ENCODE results near the gene CYP51A1.
A peak's percentile ranks its signal among the peaks of the same experiment; 100 is the strongest.
"Not testable (repeated sequence)": the region's sequence is repeated elsewhere in the genome, so short reads cannot be mapped to it uniquely, and the experiment has no call there.

Gene CYP51A1

GRCh38 chr7:92137557-92137956, 3.3 kb upstream of the CYP51A1 start:
- Mint-ChIP-seq H3K27ac (no peak overlapping the region), H3K9me3 (ENCODE audit: low read depth) (no peaks in the 10 kb centered on the region), H3K36me3 (peaks cover 2% of the 10 kb centered on the region), H3K4me1 (ENCODE audit: low read depth) (peaks cover 22% of the 10 kb centered on the region), H3K27me3 (no peaks in the 10 kb centered on the region), H3K4me3 (no peak overlapping the region)

GRCh38 chr7:92135052-92135889, 994 bp upstream of the CYP51A1 start:
- peak overlapping the region; percentile 100 for H3K27ac Mint-ChIP-seq
- H3K4me1 Mint-ChIP-seq (ENCODE audit: low read depth): peaks cover 35% of the 10 kb centered on the region
- H3K27me3 Mint-ChIP-seq: no peaks in the 10 kb centered on the region
- H3K9me3 Mint-ChIP-seq (ENCODE audit: low read depth): no peaks in the 10 kb centered on the region
- H3K4me3 Mint-ChIP-seq: peak overlapping the region; percentile 98
- H3K36me3 Mint-ChIP-seq: peaks cover 7% of the 10 kb centered on the region

DNA sequence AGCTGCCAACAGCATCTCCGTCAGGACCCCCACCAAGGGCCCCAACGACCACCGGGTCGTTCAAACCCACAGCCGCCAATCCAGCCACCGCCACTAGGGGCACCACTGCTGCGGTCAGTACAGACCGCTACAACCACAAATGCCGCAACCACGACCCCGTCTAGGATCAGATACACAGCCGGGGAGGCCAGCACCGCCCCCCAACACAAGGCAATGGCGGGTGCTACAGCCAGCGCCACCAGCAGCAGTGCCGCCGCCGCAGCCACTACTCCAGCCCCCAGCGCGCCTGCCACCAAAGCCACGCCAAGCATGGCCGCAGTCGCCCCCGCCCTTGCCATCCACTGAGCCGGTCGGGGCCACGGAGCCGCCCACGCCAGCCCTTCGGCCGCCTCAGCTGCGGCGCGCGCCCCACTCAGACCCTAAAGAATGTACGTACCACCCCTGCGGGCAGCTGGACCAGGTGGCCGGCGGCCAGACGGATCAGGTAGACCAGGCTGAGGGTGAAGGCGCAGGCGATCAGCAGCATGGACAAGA, 473 bp downstream of the CYP51A1 start:
- H3K9me3 Mint-ChIP-seq (ENCODE audit: low read depth): no peaks in the 10 kb centered on the region
- peak overlapping the region; percentile 98 for H3K4me3 Mint-ChIP-seq
- peaks cover 9% of the 10 kb centered on the region for H3K36me3 Mint-ChIP-seq
- H3K27ac Mint-ChIP-seq: peak overlapping the region; percentile 100
- H3K27me3 Mint-ChIP-seq: no peaks in the 10 kb centered on the region
- H3K4me1 Mint-ChIP-seq (ENCODE audit: low read depth): peaks cover 39% of the 10 kb centered on the region

GRCh38 chr7:92133133-92133736, 1.0 kb downstream of the CYP51A1 start:
- Mint-ChIP-seq H3K4me3 (peak overlapping the region; percentile 98), H3K9me3 (ENCODE audit: low read depth) (no peaks in the 10 kb centered on the region), H3K4me1 (ENCODE audit: low read depth) (peaks cover 39% of the 10 kb centered on the region), H3K27me3 (no peaks in the 10 kb centered on the region), H3K27ac (peak overlapping the region; percentile 100), H3K36me3 (peaks cover 9% of the 10 kb centered on the region)

DNA sequence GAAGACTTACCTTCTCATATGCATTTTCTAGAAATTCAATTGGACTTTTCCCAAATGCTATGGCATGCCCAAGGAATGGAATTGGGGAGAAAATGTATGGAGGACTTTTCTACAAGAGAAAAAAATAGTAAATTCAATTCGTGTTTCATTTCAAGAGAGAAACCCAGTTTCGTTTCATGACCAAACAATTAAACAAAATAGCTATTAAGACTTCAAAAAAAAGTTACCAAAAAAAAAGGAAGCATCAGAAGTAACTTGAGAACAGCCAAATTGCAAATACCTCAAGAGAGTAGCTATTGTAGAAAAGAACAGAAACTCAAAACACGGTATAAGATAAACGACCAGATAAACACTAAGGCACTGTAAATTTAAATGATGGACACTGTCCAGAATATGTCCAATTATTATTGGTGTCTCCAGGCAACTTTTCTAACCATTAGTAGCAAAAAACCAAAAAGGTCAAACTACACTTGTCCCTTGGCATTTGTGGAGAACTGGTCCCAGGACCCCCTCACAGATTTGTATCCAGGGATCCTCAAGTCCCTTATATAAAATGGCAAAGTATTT, 2.4 kb downstream of the CYP51A1 start:
- Mint-ChIP-seq H3K27me3 (no peaks in the 10 kb centered on the region), H3K4me1 (ENCODE audit: low read depth) (peaks cover 39% of the 10 kb centered on the region), H3K27ac (no peak overlapping the region), H3K4me3 (peak overlapping the region; percentile 59), H3K36me3 (peaks cover 9% of the 10 kb centered on the region), H3K9me3 (ENCODE audit: low read depth) (no peaks in the 10 kb centered on the region)

DNA sequence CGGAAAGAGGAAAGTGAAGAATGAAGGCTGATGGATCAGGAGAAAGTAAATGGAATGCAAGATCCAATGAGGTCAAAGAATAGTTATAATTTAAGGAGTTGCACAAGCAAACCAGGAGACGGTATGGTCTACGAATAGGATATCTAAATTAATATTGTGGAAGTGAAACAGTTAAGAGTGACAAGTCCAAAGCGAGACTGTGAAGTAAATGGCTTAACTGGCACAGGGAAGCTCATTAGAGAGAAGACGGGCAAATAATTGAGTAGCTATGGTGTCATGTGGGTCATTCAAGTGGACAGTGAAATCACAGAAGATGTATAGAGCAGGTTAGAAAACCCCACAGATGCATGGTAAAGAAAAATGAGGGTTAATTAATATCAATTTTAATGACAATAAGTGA, 3.2 kb downstream of the CYP51A1 start:
- Mint-ChIP-seq H3K4me3 (no peak overlapping the region), H3K9me3 (ENCODE audit: low read depth) (no peaks in the 10 kb centered on the region), H3K36me3 (peaks cover 9% of the 10 kb centered on the region), H3K27ac (no peak overlapping the region), H3K4me1 (ENCODE audit: low read depth) (peaks cover 39% of the 10 kb centered on the region), H3K27me3 (no peaks in the 10 kb centered on the region)

DNA sequence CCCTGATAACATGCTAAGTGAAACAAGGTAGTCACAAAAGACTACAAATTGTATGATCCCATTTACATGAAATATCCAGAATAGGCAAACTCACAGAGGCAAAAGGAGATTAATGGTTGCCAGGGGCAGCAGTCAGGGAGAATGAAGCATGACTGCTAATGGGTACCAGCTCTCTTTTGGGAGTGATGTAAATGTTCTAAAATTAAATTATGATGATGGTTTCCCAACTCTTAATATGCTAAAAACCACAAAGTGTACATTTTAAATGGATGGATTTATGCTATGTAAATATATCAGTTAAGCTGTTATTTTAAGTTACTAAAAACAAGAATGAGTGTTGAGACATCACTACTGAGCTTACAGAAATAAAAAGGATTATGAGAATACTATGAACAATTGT, 12.6 kb downstream of the CYP51A1 start:
- H3K9me3 Mint-ChIP-seq (ENCODE audit: low read depth): no peaks in the 10 kb centered on the region
- H3K4me3 Mint-ChIP-seq: no peak overlapping the region
- no peaks in the 10 kb centered on the region for H3K27me3 Mint-ChIP-seq
- H3K36me3 Mint-ChIP-seq: peaks cover 37% of the 10 kb centered on the region
- H3K27ac Mint-ChIP-seq: no peak overlapping the region
- H3K4me1 Mint-ChIP-seq (ENCODE audit: low read depth): peaks cover 2% of the 10 kb centered on the region

GRCh38 chr7:92119213-92119759, 15.0 kb downstream of the CYP51A1 start:
- H3K9me3 Mint-ChIP-seq (ENCODE audit: low read depth): no peaks in the 10 kb centered on the region
- H3K36me3 Mint-ChIP-seq: peaks cover 39% of the 10 kb centered on the region
- no peak overlapping the region for H3K4me3 Mint-ChIP-seq

GRCh38 chr7:92116949-92117348, 17.3 kb downstream of the CYP51A1 start:
- no peak overlapping the region for H3K4me3 Mint-ChIP-seq

More at GRCh38 chr7:92119213-92119759, 15.0 kb downstream of the CYP51A1 start:
- Mint-ChIP-seq H3K27ac (no peak overlapping the region), H3K4me1 (ENCODE audit: low read depth) (peaks cover 2% of the 10 kb centered on the region), H3K27me3 (no peaks in the 10 kb centered on the region)

DNA sequence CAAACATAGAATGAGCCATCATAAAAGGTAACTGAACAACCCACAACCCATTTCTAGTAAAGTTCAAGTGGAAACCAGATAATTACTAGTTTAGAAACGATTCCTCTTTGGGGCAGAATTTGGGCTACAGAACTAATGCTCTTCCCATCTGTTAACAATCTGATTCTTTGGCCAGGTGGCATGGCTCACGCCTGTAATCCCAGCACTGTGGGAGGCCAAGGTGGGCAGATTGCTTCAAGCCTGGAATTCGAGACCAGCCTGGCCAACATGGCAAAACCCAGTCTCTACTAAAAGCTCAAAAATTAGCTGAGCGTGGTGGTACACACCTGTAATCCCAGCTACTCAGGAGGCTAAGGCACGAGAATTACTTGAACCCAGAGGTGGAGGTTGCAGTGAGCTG, 18.5 kb downstream of the CYP51A1 start:
- H3K27me3 Mint-ChIP-seq: no peaks in the 10 kb centered on the region
- no peak overlapping the region for H3K27ac Mint-ChIP-seq
- H3K4me1 Mint-ChIP-seq (ENCODE audit: low read depth): peaks cover 2% of the 10 kb centered on the region
- H3K4me3 Mint-ChIP-seq: no peak overlapping the region
- peaks cover 16% of the 10 kb centered on the region for H3K36me3 Mint-ChIP-seq
- H3K9me3 Mint-ChIP-seq (ENCODE audit: low read depth): no peaks in the 10 kb centered on the region

More at GRCh38 chr7:92116949-92117348, 17.3 kb downstream of the CYP51A1 start:
- Mint-ChIP-seq H3K4me1 (ENCODE audit: low read depth) (peaks cover 2% of the 10 kb centered on the region), H3K9me3 (ENCODE audit: low read depth) (no peaks in the 10 kb centered on the region), H3K27ac (no peak overlapping the region), H3K27me3 (no peaks in the 10 kb centered on the region), H3K36me3 (peaks cover 24% of the 10 kb centered on the region)

GRCh38 chr7:92110857-92111256, 23.4 kb downstream of the CYP51A1 start:
- Mint-ChIP-seq H3K36me3 (peaks cover 7% of the 10 kb centered on the region), H3K27me3 (no peaks in the 10 kb centered on the region), H3K9me3 (ENCODE audit: low read depth) (no peaks in the 10 kb centered on the region), H3K4me3 (no peak overlapping the region), H3K27ac (no peak overlapping the region), H3K4me1 (ENCODE audit: low read depth) (no peaks in the 10 kb centered on the region)

DNA sequence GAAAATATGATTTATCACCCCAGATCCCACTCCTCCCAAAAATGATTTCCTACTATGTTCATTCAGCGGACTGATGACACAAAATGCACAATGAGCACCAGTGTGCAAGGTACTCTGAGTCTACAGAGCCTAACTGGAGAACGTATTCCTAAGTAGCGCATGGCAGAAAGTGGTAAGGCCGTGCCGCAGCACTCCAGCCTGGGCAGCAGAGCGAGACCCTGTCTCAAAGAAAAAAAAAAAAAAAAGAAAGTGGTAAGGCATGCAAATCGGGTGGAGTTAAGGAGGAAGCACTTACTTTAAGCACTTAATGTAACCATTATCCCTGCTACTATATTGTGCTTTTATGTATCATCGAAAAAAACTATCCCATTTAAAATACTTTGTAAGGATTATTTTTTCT, 25.5 kb downstream of the CYP51A1 start:
- H3K4me3 Mint-ChIP-seq: no peak overlapping the region
- H3K36me3 Mint-ChIP-seq: peaks cover 3% of the 10 kb centered on the region
- H3K27ac Mint-ChIP-seq: no peak overlapping the region
- H3K27me3 Mint-ChIP-seq: no peaks in the 10 kb centered on the region
- H3K9me3 Mint-ChIP-seq (ENCODE audit: low read depth): no peaks in the 10 kb centered on the region
- no peaks in the 10 kb centered on the region for H3K4me1 Mint-ChIP-seq (ENCODE audit: low read depth)

GRCh38 chr7:92102862-92103261, 31.4 kb downstream of the CYP51A1 start:
- H3K4me1 Mint-ChIP-seq (ENCODE audit: low read depth); H3K9me3 Mint-ChIP-seq (ENCODE audit: low read depth); H3K36me3 Mint-ChIP-seq; H3K4me3 Mint-ChIP-seq; H3K27me3 Mint-ChIP-seq; H3K27ac Mint-ChIP-seq: not testable (repeated sequence)

DNA sequence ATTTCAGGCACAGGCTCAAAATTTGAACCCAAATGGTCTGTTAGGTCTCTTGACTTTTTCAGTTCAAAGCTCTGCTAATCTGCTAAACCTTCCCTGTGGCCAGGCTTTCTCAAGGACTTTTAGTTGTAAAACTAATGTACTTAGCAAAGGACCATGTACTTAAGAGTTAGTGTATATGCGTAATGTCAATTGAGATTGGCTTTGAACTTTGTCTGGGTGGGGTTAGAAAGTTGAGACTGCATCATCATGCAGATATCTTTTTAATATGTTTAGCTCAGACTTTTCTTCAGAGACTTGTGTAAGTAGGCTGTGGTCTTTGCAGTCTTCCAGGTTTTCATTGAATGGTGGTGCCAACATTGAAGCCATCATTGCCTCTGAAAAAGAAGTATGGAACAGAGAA, 33.7 kb downstream of the CYP51A1 start:
- peaks cover 2% of the 10 kb centered on the region for H3K36me3 Mint-ChIP-seq
- no peak overlapping the region for H3K4me3 Mint-ChIP-seq
- no peaks in the 10 kb centered on the region for H3K4me1 Mint-ChIP-seq (ENCODE audit: low read depth)
- no peaks in the 10 kb centered on the region for H3K9me3 Mint-ChIP-seq (ENCODE audit: low read depth)
- no peaks in the 10 kb centered on the region for H3K27me3 Mint-ChIP-seq
- H3K27ac Mint-ChIP-seq: no peak overlapping the region

DNA sequence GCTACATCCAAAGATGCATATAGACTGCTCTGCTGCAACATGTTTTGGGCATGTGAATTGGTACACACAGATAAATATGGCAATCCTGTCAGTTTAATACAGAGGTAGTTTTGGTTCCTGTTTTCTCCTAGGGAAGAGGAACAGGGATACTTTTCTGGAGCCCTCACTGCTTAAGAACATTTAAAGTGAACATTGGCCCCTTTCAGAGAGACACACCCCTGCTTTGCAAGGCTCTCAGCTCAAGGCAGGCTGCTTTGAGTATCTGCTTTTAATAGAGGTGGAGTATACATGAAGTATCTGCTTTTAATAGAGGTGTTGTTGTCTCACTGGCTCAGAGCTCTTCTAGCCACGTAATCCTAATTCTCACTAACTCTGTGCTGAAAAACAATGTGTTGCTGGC, 38.9 kb downstream of the CYP51A1 start:
- H3K36me3 Mint-ChIP-seq: peaks cover 2% of the 10 kb centered on the region
- no peak overlapping the region for H3K4me3 Mint-ChIP-seq
- H3K27ac Mint-ChIP-seq: no peak overlapping the region
- H3K4me1 Mint-ChIP-seq (ENCODE audit: low read depth): no peaks in the 10 kb centered on the region
- H3K27me3 Mint-ChIP-seq: no peaks in the 10 kb centered on the region
- no peaks in the 10 kb centered on the region for H3K9me3 Mint-ChIP-seq (ENCODE audit: low read depth)
